DMS114 treated with DMSO at 0.1 percent for 48 hours (cell line): Measurements from ENCODE around the gene UBE2D2.

Experiments used
- DNase-seq: peaks from one replicate; lab custom pipeline; 2025; ENCODE audit not compliant: unreplicated experiment; lab: John Stamatoyannopoulos, UW

Gene UBE2D2

GRCh38 chr5:139659695-139660101, 98.6 kb downstream of the UBE2D2 start:
- no peak for DNase-seq

- DNase-seq, result no peak
Observed at GRCh38 chr5:139660105-139660922, 99.2 kb downstream of the UBE2D2 start.

GRCh38 chr5:139660923-139661814, 100.0 kb downstream of the UBE2D2 start:
- no peak for DNase-seq

GRCh38 chr5:139662617-139663016, 101.5 kb downstream of the UBE2D2 start:
- no peak for DNase-seq

- DNase-seq, result no peak
Observed at GRCh38 chr5:139663207-139664085, 102.3 kb downstream of the UBE2D2 start.

- DNase-seq, result no peak
Observed at GRCh38 chr5:139664086-139664693, 103.1 kb downstream of the UBE2D2 start.

GRCh38 chr5:139664727-139665351, 103.7 kb downstream of the UBE2D2 start:
- DNase-seq, result no peak

- no peak for DNase-seq
Observed at GRCh38 chr5:139665626-139666025, 104.5 kb downstream of the UBE2D2 start.

GRCh38 chr5:139666551-139666950, 105.4 kb downstream of the UBE2D2 start:
- DNase-seq, result no peak

- DNase-seq, result no peak
Observed at GRCh38 chr5:139667001-139667729, 106.0 kb downstream of the UBE2D2 start.

- no peak for DNase-seq
Observed at GRCh38 chr5:139667730-139668063, 106.6 kb downstream of the UBE2D2 start.

- no peak for DNase-seq
Observed at GRCh38 chr5:139668064-139668880, 107.1 kb downstream of the UBE2D2 start.

- DNase-seq, result no peak
Observed at GRCh38 chr5:139668924-139669661, 108.0 kb downstream of the UBE2D2 start.

- DNase-seq, result no peak
Observed at GRCh38 chr5:139669662-139670368, 108.7 kb downstream of the UBE2D2 start.

- DNase-seq, result no peak
Observed at GRCh38 chr5:139670369-139671095, 109.4 kb downstream of the UBE2D2 start.

GRCh38 chr5:139671096-139671841, 110.1 kb downstream of the UBE2D2 start:
- DNase-seq, result no peak
